Kidney (tissue), 14 donors: ENCODE data around the gene PWWP2B. TPM values are rescaled to one million over a fixed set of nuclear protein-coding genes. Genes with fewer than 3 reads are reported as not detected.

Experiments used
- DNase-seq, 5 donors: peaks; one replicate each; pipeline ENCODE4 v3.0.0-alpha.2; 2013 to 2020
- FAIRE-seq: peaks from 2 replicates; lab custom pipeline; 2012; peaks lifted over from hg19 to GRCh38; lab: Jason Lieb, UNC
- H3K27ac ChIP-seq, 2 donors: one replicate each; pipeline ENCODE4 v1.7.0; 2013; ENCODE audit warnings: low read depth in 2 of 2, low read length in 2 of 2, inconsistent platforms in 1 of 2
- H3K27me3 ChIP-seq: one replicate; pipeline ENCODE4 v1.7.1; 2013; ENCODE audit warnings: low read length, inconsistent platforms; ENCODE audit not compliant: control insufficient read depth, insufficient read depth
- H3K36me3 ChIP-seq, 3 donors: one replicate each; pipeline versions ENCODE4 v1.7.0 to v1.7.1; 2013; ENCODE audit warnings: low read length in 3 of 3, control low read depth in 1 of 3, inconsistent platforms in 1 of 3; ENCODE audit not compliant: insufficient read depth in 3 of 3, control insufficient read depth in 2 of 3
- H3K4me1 ChIP-seq, 3 donors: one replicate each; pipeline versions ENCODE4 v1.7.0 to v1.7.1; 2013; ENCODE audit warnings: low read length in 3 of 3, inconsistent platforms in 1 of 3, low read depth in 1 of 3; ENCODE audit not compliant: control insufficient read depth in 2 of 3, insufficient read depth in 2 of 3
- H3K4me3 ChIP-seq, 3 donors: one replicate each; pipeline versions ENCODE4 v1.7.0 to v1.8.1; 2013; ENCODE audit warnings: low read length in 3 of 3, control low read depth in 1 of 3, inconsistent platforms in 1 of 3
- H3K9ac ChIP-seq, 3 donors: one replicate each; pipeline versions ENCODE4 v1.7.0 to v1.7.1; 2013; ENCODE audit warnings: low read length in 3 of 3, control low read depth in 1 of 3, inconsistent platforms in 1 of 3
- H3K9me3 ChIP-seq, 3 donors: one replicate each; pipeline versions ENCODE4 v1.7.0 to v1.7.1; 2013; ENCODE audit warnings: low read length in 3 of 3, control low read depth in 1 of 3, inconsistent platforms in 1 of 3; ENCODE audit not compliant: control insufficient read depth in 2 of 3, insufficient read depth in 1 of 3
- CTCF ChIP-seq: IDR thresholded peaks from 3 replicates; pipeline ENCODE4 v1.5.1; 2012; ENCODE audit warnings: mild to moderate bottlenecking, moderate library complexity, borderline replicate concordance; ENCODE audit not compliant: insufficient read depth; ENCODE audit errors: extremely low read depth
- intact Hi-C: fragments of 100-400 bp; cut with DNase I; formaldehyde crosslinking; loops from one replicate; pipeline ENCODE4 v1.11.1; 2022
- polyA plus RNA-seq: library from polyadenylated mRNA; stranded (reverse); fragments of 350-450 nt; fragmentation: Illumina TruSeq; extraction: RNeasy Lipid Tissue Mini Kit (QIAGEN cat#74804); gene quantifications from one replicate; pipeline ENCODE4 v1.2.3, GENCODE V29; 2014; ENCODE audit warnings: low read depth, low replicate concordance; ENCODE audit not compliant: insufficient read depth
- total RNA-seq: library from RNA; stranded (reverse); fragmentation: NEBNext Ultra II Directional; extraction: Animal tissue kit (Norgen Biotek cat#: 25700); gene quantifications from one replicate; pipeline ENCODE4 v1.2.1, GENCODE V29; 2021
- donor health status: control.
- donor health status: control.
- donor health status: control.
- donor health status: control.
- donor health status: control.
- donor health status: DM: yes; HTN: yes; CAD: no.
- donor health status: Normal renal cell carcinoma (clear cell type).

PWWP2B gene
- total and polyA plus RNA-seq, 2 donors from 2014 or later, result 12.9 to 24.3 TPM

- Histone ChIP-seq H3K4me3 (no peak overlapping the region), H3K9ac (no peak overlapping the region), H3K27me3 (no peaks in the 10 kb centered on the region), H3K36me3 (no peaks in the 10 kb centered on the region), H3K27ac (no peak overlapping the region), H3K9me3 (no peaks in the 10 kb centered on the region), H3K4me1 (no peaks in the 10 kb centered on the region)
- TF ChIP-seq CTCF, result no peak
- DNase-seq (no peak), FAIRE-seq (no peak)
- intact Hi-C loops, result loop anchor here (5.0 kb wide), 1 partner anchor 76 kb away; no protein-coding TSS in a partner anchor
These were observed 15.3 kb upstream of the PWWP2B start for GRCh38 chr10:132381741-132382140.

GRCh38 chr10:132382231-132382922 is 14.6 kb upstream of the PWWP2B start:
- H3K4me1 ChIP-seq, result no peaks in the 10 kb centered on the region
- intact Hi-C loops, result loop anchor here (5.0 kb wide), 1 partner anchor 75 kb away; no protein-coding TSS in a partner anchor
- no peaks in the 10 kb centered on the region for H3K36me3 ChIP-seq
- H3K9ac ChIP-seq, result no peak overlapping the region
- H3K27ac ChIP-seq, result no peak overlapping the region
- H3K9me3 ChIP-seq, result no peaks in the 10 kb centered on the region
- DNase-seq, result peak in 1 of 5 donors; percentile 25
- H3K4me3 ChIP-seq, result no peak overlapping the region
- FAIRE-seq, result no peak
- no peak for TF ChIP-seq CTCF
- H3K27me3 ChIP-seq, result no peaks in the 10 kb centered on the region

GRCh38 chr10:132383101-132383500 is 13.9 kb upstream of the PWWP2B start:
- intact Hi-C loops, result loop anchor here (5.0 kb wide), 1 partner anchor 74 kb away; no protein-coding TSS in a partner anchor
- H3K4me3 ChIP-seq, result no peak overlapping the region
- no peaks in the 10 kb centered on the region for H3K9me3 ChIP-seq
- FAIRE-seq, result no peak
- no peak overlapping the region for H3K27ac ChIP-seq
- no peaks in the 10 kb centered on the region for H3K27me3 ChIP-seq
- no peak for TF ChIP-seq CTCF
- peaks cover 0 to 3% (median 2%) of the 10 kb centered on the region in 3 donors for H3K4me1 ChIP-seq
- no peaks in the 10 kb centered on the region for H3K36me3 ChIP-seq
- no peak overlapping the region for H3K9ac ChIP-seq
- peak; percentile 34 to 82 (median 71) for DNase-seq
